SU-DHL-6 (cell line): Measurements from ENCODE around the gene NSMF.

ENCODE experiments used
- EZH2phosphoT487 ChIP-seq: fragments of 200-600 bp; sonication (generic), shearing (Covaris generic); conservative IDR thresholded peaks from 2 replicates; pipeline ENCODE4 v1.6.1; 2018; ENCODE audit warnings: mild to moderate bottlenecking, antibody characterized with exemption, low read length, moderate library complexity, mixed read lengths
- TF ChIP-seq, protein P1 (sequence below): fragments of 200-600 bp; sonication (generic); IDR thresholded peaks from one replicate; pipeline ENCODE4 v1.5.1; 2017; ENCODE audit warnings: antibody characterized with exemption, mild to moderate bottlenecking, low read length, moderate library complexity; ENCODE audit not compliant: insufficient read depth, poor library complexity, severe bottlenecking

DNA sequence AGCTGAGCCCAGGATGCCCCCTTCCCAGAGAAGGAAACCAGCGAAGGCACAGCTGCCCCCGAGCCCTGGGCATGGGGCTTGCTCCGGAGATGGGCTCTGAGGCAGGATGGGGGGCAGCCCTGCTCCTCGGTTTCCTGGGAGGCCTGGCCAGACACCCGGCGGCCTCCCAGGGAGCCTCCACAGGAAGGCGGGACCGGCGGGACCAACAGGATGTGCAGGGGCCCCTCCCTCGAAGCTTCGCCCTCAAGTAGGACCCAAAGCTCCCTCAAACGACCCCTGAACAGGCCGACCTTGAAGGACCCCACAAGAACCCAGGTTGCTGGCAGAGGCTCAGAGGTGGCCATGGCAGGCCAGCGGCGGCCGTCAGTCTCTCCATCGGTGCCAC, 47.9 kb downstream of the NSMF start:
- TF ChIP-seq, protein P1, sequence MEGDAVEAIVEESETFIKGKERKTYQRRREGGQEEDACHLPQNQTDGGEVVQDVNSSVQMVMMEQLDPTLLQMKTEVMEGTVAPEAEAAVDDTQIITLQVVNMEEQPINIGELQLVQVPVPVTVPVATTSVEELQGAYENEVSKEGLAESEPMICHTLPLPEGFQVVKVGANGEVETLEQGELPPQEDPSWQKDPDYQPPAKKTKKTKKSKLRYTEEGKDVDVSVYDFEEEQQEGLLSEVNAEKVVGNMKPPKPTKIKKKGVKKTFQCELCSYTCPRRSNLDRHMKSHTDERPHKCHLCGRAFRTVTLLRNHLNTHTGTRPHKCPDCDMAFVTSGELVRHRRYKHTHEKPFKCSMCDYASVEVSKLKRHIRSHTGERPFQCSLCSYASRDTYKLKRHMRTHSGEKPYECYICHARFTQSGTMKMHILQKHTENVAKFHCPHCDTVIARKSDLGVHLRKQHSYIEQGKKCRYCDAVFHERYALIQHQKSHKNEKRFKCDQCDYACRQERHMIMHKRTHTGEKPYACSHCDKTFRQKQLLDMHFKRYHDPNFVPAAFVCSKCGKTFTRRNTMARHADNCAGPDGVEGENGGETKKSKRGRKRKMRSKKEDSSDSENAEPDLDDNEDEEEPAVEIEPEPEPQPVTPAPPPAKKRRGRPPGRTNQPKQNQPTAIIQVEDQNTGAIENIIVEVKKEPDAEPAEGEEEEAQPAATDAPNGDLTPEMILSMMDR: no peak
- no peak for TF ChIP-seq EZH2phosphoT487
